ENCODE data around the gene INSM1. TPM values are rescaled to one million over a fixed set of nuclear protein-coding genes. Genes with fewer than 3 reads are reported as not detected.

INSM1 gene
- polyA plus RNA-seq, 3 donors: not detected

DNA sequence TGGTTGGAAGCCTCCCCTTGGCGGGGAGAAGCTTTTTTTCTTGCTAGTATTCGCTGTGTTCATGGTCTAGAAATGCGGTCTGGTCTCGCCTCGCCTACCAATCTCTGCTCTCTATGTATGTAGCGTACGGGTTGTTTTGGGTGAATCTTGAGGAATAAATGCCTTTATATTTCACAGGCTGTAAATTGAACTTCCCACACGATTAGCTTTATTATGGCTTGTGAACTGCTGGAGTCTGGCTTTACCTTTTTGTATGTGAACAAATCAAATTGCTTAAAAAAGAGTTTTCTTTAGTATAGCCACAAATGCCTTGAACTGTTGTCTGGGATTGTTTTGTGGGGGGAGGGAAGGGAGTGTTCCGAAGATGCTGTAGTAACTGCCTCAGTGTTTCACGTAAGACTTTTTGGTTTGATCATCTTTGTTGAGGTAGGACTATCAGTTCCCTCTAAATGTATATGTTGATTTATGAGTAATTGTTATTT is 2.2 kb downstream of the INSM1 start:
- TF ChIP-seq, protein P1, sequence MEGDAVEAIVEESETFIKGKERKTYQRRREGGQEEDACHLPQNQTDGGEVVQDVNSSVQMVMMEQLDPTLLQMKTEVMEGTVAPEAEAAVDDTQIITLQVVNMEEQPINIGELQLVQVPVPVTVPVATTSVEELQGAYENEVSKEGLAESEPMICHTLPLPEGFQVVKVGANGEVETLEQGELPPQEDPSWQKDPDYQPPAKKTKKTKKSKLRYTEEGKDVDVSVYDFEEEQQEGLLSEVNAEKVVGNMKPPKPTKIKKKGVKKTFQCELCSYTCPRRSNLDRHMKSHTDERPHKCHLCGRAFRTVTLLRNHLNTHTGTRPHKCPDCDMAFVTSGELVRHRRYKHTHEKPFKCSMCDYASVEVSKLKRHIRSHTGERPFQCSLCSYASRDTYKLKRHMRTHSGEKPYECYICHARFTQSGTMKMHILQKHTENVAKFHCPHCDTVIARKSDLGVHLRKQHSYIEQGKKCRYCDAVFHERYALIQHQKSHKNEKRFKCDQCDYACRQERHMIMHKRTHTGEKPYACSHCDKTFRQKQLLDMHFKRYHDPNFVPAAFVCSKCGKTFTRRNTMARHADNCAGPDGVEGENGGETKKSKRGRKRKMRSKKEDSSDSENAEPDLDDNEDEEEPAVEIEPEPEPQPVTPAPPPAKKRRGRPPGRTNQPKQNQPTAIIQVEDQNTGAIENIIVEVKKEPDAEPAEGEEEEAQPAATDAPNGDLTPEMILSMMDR (IDR thresholded peaks at IDR 0.05): no peak
- Histone ChIP-seq H3K27ac (ENCODE audit: low read depth in 1 of 2, low read length in 2 of 2) (no peak overlapping the region), H2AFZ (ENCODE audit: insufficient read depth, low read depth, low read length, poor library complexity, severe bottlenecking) (no peak overlapping the region), H4K20me1 (ENCODE audit: insufficient read depth, low read length) (no peaks in the 10 kb centered on the region), H3K4me2 (replicated peaks; ENCODE audit: extremely low read depth, low read length, poor library complexity, severe bottlenecking) (no peak overlapping the region), H3K36me3 (replicated peaks in 1 of 2; ENCODE audit: control insufficient read depth in 1 of 2, insufficient read depth in 2 of 2, low read length in 2 of 2) (no peaks in the 10 kb centered on the region), H3K79me2 (ENCODE audit: insufficient read depth, low read length) (no peaks in the 10 kb centered on the region), H3K27me3 (ENCODE audit: control insufficient read depth in 2 of 2, insufficient read depth in 2 of 2, low read length in 2 of 2) (peaks cover 71 to 88% of the 10 kb centered on the region in 2 donors), H3K9me3 (replicated peaks in 1 of 2; ENCODE audit: control insufficient read depth in 1 of 2, insufficient read depth in 1 of 2, low read length in 2 of 2) (peaks cover 0 to 22% of the 10 kb centered on the region in 2 donors), H3K4me1 (ENCODE audit: control insufficient read depth in 1 of 2, insufficient read depth in 2 of 2, low read length in 2 of 2) (peaks cover 15 to 35% of the 10 kb centered on the region in 2 donors), H3K4me3 (replicated peaks in 1 of 3; ENCODE audit: low read depth in 2 of 3, low read length in 3 of 3) (no peak overlapping the region), H3K9ac (ENCODE audit: insufficient read depth, low read length, poor library complexity, severe bottlenecking) (no peak overlapping the region)
- WGBS (ENCODE audit: insufficient coverage): 15% methylated on average over 5 of the region's 10 CpGs
- no peak for DNase-seq
- intact Hi-C loops (cut with micrococcal nuclease): no loop called here
- no peak overlapping the region for H3K27ac Mint-ChIP-seq
- H3K36me3 Mint-ChIP-seq: peaks cover 5 to 7% of the 10 kb centered on the region in 2 donors
- H3K4me3 Mint-ChIP-seq: peak overlapping the region; percentile 47 to 84
- H3K27me3 Mint-ChIP-seq (ENCODE audit: low read depth in 3 of 3): peaks cover 78 to 91% (median 80%) of the 10 kb centered on the region in 3 donors
- peaks cover 0 to 11% (median 4%) of the 10 kb centered on the region in 7 donors for H3K9me3 Mint-ChIP-seq
- peaks cover 22% of the 10 kb centered on the region for H3K4me1 Mint-ChIP-seq

GRCh38 chr20:20371083-20371482 is 3.2 kb downstream of the INSM1 start:
- Histone ChIP-seq H3K4me3 (replicated peaks in 1 of 3; ENCODE audit: low read depth in 2 of 3, low read length in 3 of 3) (no peak overlapping the region), H3K27me3 (ENCODE audit: control insufficient read depth in 2 of 2, insufficient read depth in 2 of 2, low read length in 2 of 2) (peaks cover 68 to 86% of the 10 kb centered on the region in 2 donors), H2AFZ (ENCODE audit: insufficient read depth, low read depth, low read length, poor library complexity, severe bottlenecking) (no peak overlapping the region), H3K4me2 (replicated peaks; ENCODE audit: extremely low read depth, low read length, poor library complexity, severe bottlenecking) (no peak overlapping the region), H4K20me1 (ENCODE audit: insufficient read depth, low read length) (no peaks in the 10 kb centered on the region), H3K27ac (ENCODE audit: low read depth in 1 of 2, low read length in 2 of 2) (no peak overlapping the region), H3K79me2 (ENCODE audit: insufficient read depth, low read length) (no peaks in the 10 kb centered on the region), H3K9ac (ENCODE audit: insufficient read depth, low read length, poor library complexity, severe bottlenecking) (no peak overlapping the region), H3K36me3 (replicated peaks in 1 of 2; ENCODE audit: control insufficient read depth in 1 of 2, insufficient read depth in 2 of 2, low read length in 2 of 2) (no peaks in the 10 kb centered on the region), H3K4me1 (ENCODE audit: control insufficient read depth in 1 of 2, insufficient read depth in 2 of 2, low read length in 2 of 2) (peaks cover 18 to 33% of the 10 kb centered on the region in 2 donors), H3K9me3 (replicated peaks in 1 of 2; ENCODE audit: control insufficient read depth in 1 of 2, insufficient read depth in 1 of 2, low read length in 2 of 2) (peaks cover 0 to 18% of the 10 kb centered on the region in 2 donors)
- peaks cover 0 to 9% (median 1%) of the 10 kb centered on the region in 7 donors for H3K9me3 Mint-ChIP-seq
- no peak for DNase-seq
- TF ChIP-seq, protein P1 (IDR thresholded peaks at IDR 0.05): no peak
- peaks cover 75 to 91% (median 75%) of the 10 kb centered on the region in 3 donors for H3K27me3 Mint-ChIP-seq (ENCODE audit: low read depth in 3 of 3)
- H3K4me3 Mint-ChIP-seq: peak overlapping the region in 1 of 2 donors; percentile 81
- H3K27ac Mint-ChIP-seq: no peak overlapping the region
- 9% methylated on average over 6 of the region's 7 CpGs for WGBS (ENCODE audit: insufficient coverage)
- intact Hi-C loops (cut with micrococcal nuclease): no loop called here
- peaks cover 5 to 7% of the 10 kb centered on the region in 2 donors for H3K36me3 Mint-ChIP-seq
- peaks cover 27% of the 10 kb centered on the region for H3K4me1 Mint-ChIP-seq
